Measurements from ENCODE around the gene PLCB1. TPM values are rescaled to one million over a fixed set of nuclear protein-coding genes. Genes with fewer than 3 reads are reported as not detected.

Gene PLCB1
- total RNA-seq, 4 donors from 2014 or later = 72.9 to 115 (median 76.3) TPM

GRCh38 chr20:8645326-8645725 is 513.3 kb downstream of the PLCB1 start:
- Histone ChIP-seq H3K27me3 (no peaks in the 10 kb centered on the region), H3K36me3 (peaks cover 0 to 10% (median 0%) of the 10 kb centered on the region in 4 donors), H3K9me3 (no peaks in the 10 kb centered on the region), H3K27ac (replicated peaks in 1 of 4) (peak overlapping the region in 2 of 4 donors; percentile 41 to 56), H3K4me1 (peaks cover 19 to 31% (median 31%) of the 10 kb centered on the region in 4 donors), H3K4me3 (no peak overlapping the region)
- 90% methylated on average over 1 of the region's 1 CpG for WGBS
- intact Hi-C loops (cut with DNase I) = no loop called here
- TF ChIP-seq CTCF (IDR thresholded peaks at IDR 0.05) = no peak
- TF ChIP-seq EP300 (IDR thresholded peaks at IDR 0.05) = no peak
- DNase-seq (ENCODE audit: extremely low spot score) = no peak

GRCh38 chr20:8646033-8646441 is 514.0 kb downstream of the PLCB1 start:
- H3K27ac ChIP-seq (replicated peaks in 1 of 4) = peak overlapping the region in 3 of 4 donors; percentile 13 to 56 (median 41)
- WGBS = 57% methylated on average over 4 of the region's 4 CpGs
- H3K9me3 ChIP-seq = no peaks in the 10 kb centered on the region
- H3K4me3 ChIP-seq = no peak overlapping the region
- TF ChIP-seq POLR2AphosphoS5 (IDR thresholded peaks at IDR 0.05) (peak in 1 of 2 donors; percentile 7), CTCF (IDR thresholded peaks at IDR 0.05) (no peak)
- H3K27me3 ChIP-seq = no peaks in the 10 kb centered on the region
- H3K4me1 ChIP-seq = peaks cover 19 to 38% (median 31%) of the 10 kb centered on the region in 4 donors
- intact Hi-C loops (cut with DNase I) = no loop called here
- peaks cover 0 to 10% (median 0%) of the 10 kb centered on the region in 4 donors for H3K36me3 ChIP-seq
- DNase-seq (ENCODE audit: extremely low spot score) = no peak

- no peak for TF ChIP-seq CTCF (IDR thresholded peaks at IDR 0.05)
- TF ChIP-seq POLR2A (IDR thresholded peaks at IDR 0.05; ENCODE audit: low read depth) = no peak
- H3K27me3 ChIP-seq = no peaks in the 10 kb centered on the region
- H3K9me3 ChIP-seq = no peaks in the 10 kb centered on the region
- intact Hi-C loops (cut with DNase I) = no loop called here
- H3K4me3 ChIP-seq = no peak overlapping the region
- peaks cover 0 to 10% (median 0%) of the 10 kb centered on the region in 4 donors for H3K36me3 ChIP-seq
- WGBS = 88% methylated on average over 1 of the region's 1 CpG
- peaks cover 19 to 44% (median 35%) of the 10 kb centered on the region in 4 donors for H3K4me1 ChIP-seq
- H3K27ac ChIP-seq (replicated peaks in 1 of 4) = peak overlapping the region; percentile 13 to 56 (median 28)
- no peak for DNase-seq (ENCODE audit: extremely low spot score)
Observed at GRCh38 chr20:8646716-8647115, 514.6 kb downstream of the PLCB1 start.

GRCh38 chr20:8647961-8648441 is 515.9 kb downstream of the PLCB1 start:
- Histone ChIP-seq H3K9me3 (no peaks in the 10 kb centered on the region), H3K4me3 (no peak overlapping the region), H3K36me3 (peaks cover 0 to 10% (median 0%) of the 10 kb centered on the region in 4 donors), H3K27me3 (no peaks in the 10 kb centered on the region), H3K4me1 (peaks cover 19 to 50% (median 40%) of the 10 kb centered on the region in 4 donors), H3K27ac (replicated peaks in 1 of 4) (peak overlapping the region; percentile 17 to 66 (median 44))
- no peak for TF ChIP-seq CTCF (IDR thresholded peaks at IDR 0.05)
- no peak for TF ChIP-seq EP300 (IDR thresholded peaks at IDR 0.05)
- TF ChIP-seq POLR2AphosphoS5 (IDR thresholded peaks at IDR 0.05) = no peak
- TF ChIP-seq POLR2A (IDR thresholded peaks at IDR 0.05; ENCODE audit: low read depth) = no peak
- no peak for DNase-seq (ENCODE audit: extremely low spot score)
- intact Hi-C loops (cut with DNase I) = no loop called here
- WGBS = 43% methylated on average over 5 of the region's 5 CpGs

- Histone ChIP-seq H3K36me3 (peaks cover 0 to 10% (median 0%) of the 10 kb centered on the region in 4 donors), H3K4me3 (no peak overlapping the region), H3K9me3 (no peaks in the 10 kb centered on the region), H3K27ac (replicated peaks in 1 of 4) (peak overlapping the region in 3 of 4 donors; percentile 32 to 66 (median 56)), H3K27me3 (no peaks in the 10 kb centered on the region), H3K4me1 (peaks cover 19 to 50% (median 40%) of the 10 kb centered on the region in 4 donors)
- intact Hi-C loops (cut with DNase I) = no loop called here
- TF ChIP-seq EP300 (IDR thresholded peaks at IDR 0.05) (no peak), POLR2A (IDR thresholded peaks at IDR 0.05; ENCODE audit: low read depth) (no peak), CTCF (IDR thresholded peaks at IDR 0.05) (no peak), POLR2AphosphoS5 (IDR thresholded peaks at IDR 0.05) (no peak)
- 74% methylated on average over 2 of the region's 2 CpGs for WGBS
- DNase-seq (ENCODE audit: extremely low spot score) = no peak
Observed at GRCh38 chr20:8648466-8648865, 516.4 kb downstream of the PLCB1 start.

All from esophagus muscularis mucosa (tissue), 4 donors.